Measurements from ENCODE around the gene DENND1B. TPM values are rescaled to one million over a fixed set of nuclear protein-coding genes. Genes with fewer than 3 reads are reported as not detected.
"Not testable (repeated sequence)": the region's sequence is repeated elsewhere in the genome, so short reads cannot be mapped to it uniquely, and the experiment has no call there.

The DENND1B gene
- polyA plus RNA-seq, 4 donors = 10.9 to 12.9 (median 12.5) TPM

- DNase-seq (ENCODE audit: low read depth in 4 of 4, low spot score in 2 of 4) = no peak
These were observed 11.8 kb upstream of the DENND1B start for GRCh38 chr1:197787056-197787455.

- no peak for DNase-seq (ENCODE audit: low read depth in 4 of 4, low spot score in 2 of 4)
These were observed 11.0 kb upstream of the DENND1B start for GRCh38 chr1:197786280-197786679.

DNA sequence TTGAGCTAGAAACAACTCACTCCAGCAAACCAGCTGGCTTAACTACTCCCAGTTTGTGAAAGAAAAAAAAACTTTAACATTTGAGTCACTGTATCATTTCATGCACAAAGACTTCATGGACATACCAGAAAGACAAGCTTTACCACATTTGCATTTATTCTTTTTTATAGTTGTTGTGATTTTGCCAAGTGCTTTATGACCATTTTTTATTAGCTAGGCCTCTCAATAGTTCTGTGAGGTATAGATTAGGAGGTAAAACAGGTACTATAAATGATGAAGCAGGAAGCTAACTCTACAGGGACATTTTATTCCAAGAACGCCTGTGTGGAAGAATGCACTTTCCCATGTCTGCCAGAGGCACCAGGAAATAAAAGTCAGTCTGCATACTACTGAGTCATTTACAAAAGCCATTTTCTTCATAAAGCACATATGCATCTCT lies 8.2 kb upstream of the DENND1B start:
- DNase-seq (ENCODE audit: low read depth in 4 of 4, low spot score in 2 of 4) = no peak

DNA sequence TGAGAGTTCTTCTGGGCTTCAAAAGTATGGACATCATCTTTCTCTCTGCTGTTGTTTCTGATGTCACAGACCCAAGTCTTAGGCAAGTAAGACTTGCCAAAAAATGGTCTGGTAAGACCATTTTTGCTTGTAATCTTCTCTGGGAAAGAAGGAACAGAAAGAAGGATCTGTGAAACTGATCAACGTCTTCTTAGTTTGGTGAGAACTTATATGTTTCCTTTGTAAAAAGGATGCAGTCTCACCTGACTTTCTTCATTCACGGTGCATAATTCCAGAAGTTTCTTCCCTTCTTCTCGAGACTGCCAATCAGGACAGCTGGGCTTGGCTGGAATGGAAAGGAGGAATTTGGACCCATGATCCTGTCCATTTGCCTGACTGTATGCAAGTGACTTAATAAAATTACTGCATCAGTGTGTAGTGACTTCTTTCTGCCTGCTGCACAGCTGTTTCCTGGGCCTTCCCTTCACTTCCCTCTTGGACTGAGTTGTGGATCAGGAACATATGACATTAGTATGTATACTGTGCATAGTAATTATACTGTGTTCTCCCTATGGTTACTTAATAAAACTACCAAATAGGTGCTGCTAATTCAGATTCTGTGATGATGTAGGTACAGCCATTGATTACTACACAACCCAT lies 7.6 kb upstream of the DENND1B start:
- no peak for DNase-seq (ENCODE audit: low read depth in 4 of 4, low spot score in 2 of 4)

GRCh38 chr1:197781968-197782721 lies 6.9 kb upstream of the DENND1B start:
- no peak for DNase-seq (ENCODE audit: low read depth in 4 of 4, low spot score in 2 of 4)

- DNase-seq (ENCODE audit: low read depth in 4 of 4, low spot score in 2 of 4) = no peak
These were observed 4.6 kb upstream of the DENND1B start for GRCh38 chr1:197779921-197780320.

GRCh38 chr1:197778366-197778945 lies 3.2 kb upstream of the DENND1B start:
- no peak for DNase-seq (ENCODE audit: low read depth in 4 of 4, low spot score in 2 of 4)

GRCh38 chr1:197776351-197777105 lies 1.2 kb upstream of the DENND1B start:
- no peak for DNase-seq (ENCODE audit: low read depth in 4 of 4, low spot score in 2 of 4)

- DNase-seq (ENCODE audit: low read depth in 4 of 4, low spot score in 2 of 4) = peak in 2 of 4 donors; percentile 28 to 33
These were observed 606 bp downstream of the DENND1B start for GRCh38 chr1:197774466-197775281.

DNA sequence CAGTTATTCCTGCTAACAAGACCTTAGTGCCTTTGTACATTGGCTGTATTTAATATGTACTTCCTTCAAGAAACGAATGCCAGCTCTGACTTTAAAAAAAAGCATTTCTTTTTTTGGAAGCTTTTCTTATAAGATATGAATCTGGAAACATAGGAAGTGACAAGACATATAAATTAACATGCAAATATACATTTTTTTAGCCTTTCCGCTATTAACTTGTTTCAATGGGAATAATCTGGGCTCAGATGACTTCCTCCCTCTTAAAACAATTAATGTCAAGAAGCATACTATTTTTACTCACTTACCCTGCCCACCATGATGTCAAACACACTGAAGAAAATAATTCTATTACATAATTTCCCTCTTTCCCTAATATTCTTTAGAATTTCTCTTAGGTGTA lies 1.4 kb downstream of the DENND1B start:
- no peak for DNase-seq (ENCODE audit: low read depth in 4 of 4, low spot score in 2 of 4)

DNA sequence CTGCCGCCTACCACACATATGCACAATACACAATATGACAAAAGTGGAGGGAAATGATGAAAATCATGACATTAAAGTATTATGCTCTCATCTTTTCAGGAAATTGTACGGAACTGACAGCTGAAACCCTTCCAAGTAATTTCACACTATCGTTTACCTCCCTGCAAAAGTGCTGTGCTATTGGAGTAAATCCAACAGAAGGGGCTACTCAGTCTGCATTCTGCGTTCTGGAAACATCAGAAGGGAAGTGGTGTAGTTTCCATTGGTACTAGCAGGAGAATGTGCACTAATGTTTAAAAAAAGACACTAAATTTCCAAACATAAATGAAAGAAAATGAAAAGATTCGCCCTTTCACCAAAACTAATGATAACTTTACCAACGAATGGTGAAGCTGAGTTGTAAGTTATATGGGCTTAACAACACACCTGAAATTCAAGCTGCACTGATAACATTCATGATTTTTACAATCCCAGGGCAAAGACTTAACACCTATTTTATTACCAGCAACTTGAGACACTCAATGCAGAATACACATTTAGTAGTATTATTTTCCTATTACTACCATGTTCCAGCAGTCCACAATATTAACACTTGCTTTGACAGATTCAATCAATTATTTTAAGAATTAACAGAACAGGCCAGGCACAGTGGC lies 3.2 kb downstream of the DENND1B start:
- no peak for DNase-seq (ENCODE audit: low read depth in 4 of 4, low spot score in 2 of 4)

DNA sequence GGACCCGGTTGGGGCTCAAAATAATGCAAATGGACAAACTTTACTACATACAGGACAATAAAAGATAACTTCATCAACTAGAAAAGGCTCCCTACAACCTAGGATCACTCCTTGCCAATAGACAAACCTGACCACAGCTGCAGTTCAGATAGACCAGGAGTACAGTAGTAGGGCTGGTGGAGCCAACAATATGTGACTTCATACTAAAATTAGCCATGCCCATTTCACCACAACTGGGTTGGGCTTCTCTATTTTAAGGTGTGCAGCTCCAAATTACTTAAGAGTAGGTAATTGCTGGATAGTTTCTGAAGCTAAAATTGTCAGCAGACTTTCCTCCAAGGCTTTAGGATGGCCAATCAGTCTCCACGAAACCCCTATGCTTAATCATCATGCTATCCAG lies 3.9 kb downstream of the DENND1B start:
- no peak for DNase-seq (ENCODE audit: low read depth in 4 of 4, low spot score in 2 of 4)

- no peak for DNase-seq (ENCODE audit: low read depth in 4 of 4, low spot score in 2 of 4)
These were observed 5.0 kb downstream of the DENND1B start for GRCh38 chr1:197770243-197770642.

- no peak for DNase-seq (ENCODE audit: low read depth in 4 of 4, low spot score in 2 of 4)
These were observed 6.0 kb downstream of the DENND1B start for GRCh38 chr1:197769287-197769686.

DNA sequence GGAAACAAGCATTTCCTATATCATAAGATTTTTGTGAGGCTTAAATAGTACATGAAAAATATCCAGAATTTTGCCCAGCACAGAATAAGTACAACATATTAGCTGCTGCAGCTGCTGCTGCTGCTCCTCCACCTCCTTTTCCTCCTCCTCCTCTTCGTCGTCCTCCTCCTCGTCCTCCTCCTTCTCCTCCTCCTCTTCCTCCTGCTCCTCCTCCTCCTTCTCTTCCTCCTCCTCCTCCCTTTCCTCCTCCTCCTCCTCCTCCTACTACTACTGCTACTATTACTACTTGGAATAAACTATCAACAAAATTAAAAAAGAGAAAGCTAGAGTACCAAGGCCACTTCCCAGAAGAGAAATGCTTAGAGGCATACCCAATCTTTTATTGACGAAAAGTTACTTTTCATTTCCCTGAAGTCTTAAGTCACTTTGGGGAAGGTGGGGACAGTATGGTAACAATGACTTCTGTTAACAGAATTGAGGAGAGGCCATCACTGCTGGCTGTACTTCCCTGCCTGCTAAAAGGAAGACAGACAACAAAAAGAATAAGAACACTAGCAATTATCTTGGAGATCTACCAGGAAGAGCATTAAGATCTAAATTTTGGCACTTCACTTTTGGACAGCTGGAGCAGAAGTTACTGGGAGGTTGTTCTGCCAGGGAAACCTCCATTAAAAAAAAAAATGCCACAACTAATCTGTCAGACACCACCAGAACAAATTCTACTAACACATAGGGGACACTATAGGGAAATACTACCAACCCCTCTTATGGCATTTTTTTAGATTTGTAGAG lies 7.1 kb downstream of the DENND1B start:
- DNase-seq (ENCODE audit: low read depth in 4 of 4, low spot score in 2 of 4) = no peak

DNA sequence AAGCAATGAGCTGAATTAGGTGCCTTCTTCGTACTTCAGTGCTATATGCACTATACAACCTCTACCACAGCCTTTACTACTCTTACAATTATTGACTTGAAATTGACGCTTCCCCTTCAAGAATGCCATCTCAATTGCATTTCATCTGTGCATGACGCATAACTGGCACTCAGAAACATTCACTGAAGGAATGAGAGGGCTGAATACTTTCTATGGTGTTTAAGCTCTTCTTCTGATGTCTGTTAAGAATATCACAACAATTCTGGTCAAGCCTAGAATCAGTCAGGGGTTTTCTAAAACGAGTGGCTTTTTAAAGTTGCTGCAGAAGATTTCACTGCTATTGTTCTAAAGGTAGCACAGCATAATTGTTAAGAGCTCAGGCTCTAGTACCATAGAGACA lies 11.5 kb downstream of the DENND1B start:
- DNase-seq (ENCODE audit: low read depth in 4 of 4, low spot score in 2 of 4) = no peak

- no peak for DNase-seq (ENCODE audit: low read depth in 4 of 4, low spot score in 2 of 4)
These were observed 12.0 kb downstream of the DENND1B start for GRCh38 chr1:197763307-197763706.

GRCh38 chr1:197761654-197762053 lies 13.6 kb downstream of the DENND1B start:
- no peak for DNase-seq (ENCODE audit: low read depth in 4 of 4, low spot score in 2 of 4)

DNA sequence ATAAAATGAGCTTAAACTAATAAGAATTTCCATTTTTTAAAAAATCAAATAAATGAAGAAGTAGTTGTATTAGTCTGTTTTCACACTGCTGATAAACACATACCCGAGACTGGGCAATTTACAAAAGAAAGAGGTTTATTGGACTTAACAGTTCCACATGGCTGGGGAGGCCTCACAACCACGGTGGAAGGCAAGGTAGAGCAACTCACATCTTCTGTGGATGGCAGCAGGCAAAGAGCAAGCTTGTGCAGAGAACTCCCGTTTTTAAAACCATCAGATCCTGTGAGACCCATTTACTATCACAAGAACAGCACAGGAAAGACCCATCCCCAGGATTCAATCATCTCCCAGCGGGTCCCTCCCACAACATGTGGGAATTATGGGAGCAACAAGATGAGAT lies 19.7 kb downstream of the DENND1B start:
- not testable (repeated sequence) for DNase-seq (ENCODE audit: low read depth in 4 of 4, low spot score in 2 of 4)

All from left renal cortex interstitium (tissue), 4 donors.